WTC11 (cell line): ENCODE results near the gene TNIK. TPM values are rescaled to one million over a fixed set of nuclear protein-coding genes. Genes with fewer than 3 reads are reported as not detected.

ENCODE experiments used
- ATAC-seq: fragments of 200-7000 bp; cut with Tn5 transposase; 2 replicates; pipeline ENCODE4 v1.10.0; 2021; ENCODE audit warnings: mild to moderate bottlenecking, moderate library complexity
- CTCF ChIA-PET: fragments of 300-600 bp; sonication (Branson Sonifier 250); formaldehyde crosslinking; loops from one replicate; lab custom pipeline; 2021; ENCODE audit warnings: antibody characterized with exemption; lab: Charles Lee
- POLR2A ChIA-PET: fragments of 350-600 bp; sonication (Branson Sonifier 250); formaldehyde crosslinking; loops from one replicate; lab custom pipeline; 2021; ENCODE audit warnings: antibody characterized with exemption; lab: Charles Lee
- DNase-seq: peaks from one replicate; pipeline ENCODE4 v3.0.0; 2021; ENCODE audit warnings: low spot score
- H3K27ac Mint-ChIP-seq: 2 replicates; pipeline ENCODE4 v1.8.0; 2021; ENCODE audit warnings: mixed read lengths
- H3K27me3 Mint-ChIP-seq: 2 replicates; pipeline ENCODE4 v1.8.0; 2021; ENCODE audit warnings: low read depth, mild to moderate bottlenecking, moderate library complexity, mixed read lengths
- H3K36me3 Mint-ChIP-seq: 2 replicates; pipeline ENCODE4 v1.8.0; 2021; ENCODE audit warnings: mixed read lengths
- H3K4me1 Mint-ChIP-seq: 2 replicates; pipeline ENCODE4 v1.8.0; 2022; ENCODE audit warnings: mixed read lengths
- H3K4me3 Mint-ChIP-seq: 2 replicates; pipeline ENCODE4 v1.8.0; 2021; ENCODE audit warnings: mild to moderate bottlenecking, moderate library complexity, mixed read lengths
- H3K9me3 Mint-ChIP-seq: 2 replicates; pipeline ENCODE4 v1.8.0; 2021; ENCODE audit warnings: mixed read lengths
- ETV6 ChIP-seq: sonication (generic); formaldehyde crosslinking; IDR thresholded peaks from 2 replicates; pipeline ENCODE4 v1.8.1; 2022; ENCODE audit warnings: mild to moderate bottlenecking, missing genetic modification reagents
- FOXK1 ChIP-seq: sonication (generic); formaldehyde crosslinking; IDR thresholded peaks from 2 replicates; pipeline ENCODE4 v1.8.0; 2022; ENCODE audit warnings: mild to moderate bottlenecking, moderate library complexity, missing genetic modification reagents
- HMGA2 ChIP-seq: fragments of 250-450 bp; sonication (Bioruptor Pico); IDR thresholded peaks from 2 replicates; pipeline ENCODE4 v1.4.0; 2021; ENCODE audit warnings: mild to moderate bottlenecking, moderate library complexity
- NR2C2 ChIP-seq: sonication (generic); formaldehyde crosslinking; IDR thresholded peaks from 2 replicates; pipeline ENCODE4 v1.8.0; 2022; ENCODE audit warnings: mild to moderate bottlenecking, missing genetic modification reagents
- OVOL2 ChIP-seq: fragments of 250-450 bp; sonication (Bioruptor Pico); IDR thresholded peaks from 2 replicates; pipeline ENCODE4 v1.9.0; 2021; ENCODE audit warnings: mild to moderate bottlenecking, borderline replicate concordance
- ZBTB21 ChIP-seq: sonication (generic); formaldehyde crosslinking; IDR thresholded peaks from 2 replicates; pipeline ENCODE4 v1.8.1; 2023; ENCODE audit warnings: mild to moderate bottlenecking, missing genetic modification reagents, borderline replicate concordance
- ZNF263 ChIP-seq: sonication (generic); formaldehyde crosslinking; IDR thresholded peaks from 2 replicates; pipeline ENCODE4 v1.8.1; 2022; ENCODE audit warnings: low read depth, mild to moderate bottlenecking, moderate library complexity, missing genetic modification reagents
- ZNF423 ChIP-seq: fragments of 250-450 bp; sonication (Bioruptor Pico); IDR thresholded peaks from 2 replicates; pipeline ENCODE4 v2.1.2; 2022; ENCODE audit warnings: mild to moderate bottlenecking, moderate library complexity
- total RNA-seq: library from RNA; stranded (reverse); gene quantifications from 3 replicates; pipeline ENCODE4 v1.2.3, GENCODE V29; 2021
- TF ChIP-seq, protein P1 (sequence below): sonication (generic); formaldehyde crosslinking; IDR thresholded peaks from 2 replicates; pipeline ENCODE4 v1.8.1; 2023; ENCODE audit warnings: mild to moderate bottlenecking, missing genetic modification reagents
- TF ChIP-seq, protein P2 (sequence below): sonication (generic); formaldehyde crosslinking; IDR thresholded peaks from 2 replicates; pipeline ENCODE4 v1.8.1; 2023; ENCODE audit warnings: mild to moderate bottlenecking, missing genetic modification reagents, borderline replicate concordance
- TF ChIP-seq, protein P3 (sequence below): fragments of 250-450 bp; sonication (Bioruptor Pico); IDR thresholded peaks from 2 replicates; pipeline ENCODE4 v1.9.0; 2021; ENCODE audit warnings: mild to moderate bottlenecking, borderline replicate concordance
- TF ChIP-seq, protein P4 (sequence below): sonication (generic); formaldehyde crosslinking; IDR thresholded peaks from 2 replicates; pipeline ENCODE4 v1.8.1; 2023; ENCODE audit warnings: mild to moderate bottlenecking, missing genetic modification reagents, moderate library complexity
- TF ChIP-seq, protein P5 (sequence below): sonication (generic); formaldehyde crosslinking; IDR thresholded peaks from 2 replicates; pipeline ENCODE4 v1.8.0; 2022; ENCODE audit warnings: missing genetic modification reagents

The TNIK gene
- total RNA-seq, 1 experiment from 2014 or later, result 50.3 TPM

DNA sequence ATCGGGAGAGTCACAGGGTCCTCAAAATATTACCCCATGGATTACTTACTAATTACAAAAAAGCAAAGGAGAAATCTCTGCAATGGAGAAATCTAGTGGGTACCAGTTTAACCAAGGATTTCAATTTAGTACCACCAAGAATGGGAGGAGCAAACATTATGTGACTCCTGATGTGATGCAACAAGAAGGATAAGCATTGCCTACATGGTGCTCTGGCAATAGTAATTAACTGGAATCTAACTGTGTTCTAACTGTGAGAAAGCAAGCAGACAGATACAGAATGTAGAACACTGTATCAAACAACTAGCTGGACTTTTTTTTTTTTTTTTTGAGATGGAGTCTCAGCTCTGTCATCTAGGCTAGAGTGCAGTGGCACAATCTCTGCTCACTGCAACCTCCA, 159.2 kb downstream of the TNIK start:
- Mint-ChIP-seq H3K4me3 (no peak overlapping the region), H3K27ac (no peak overlapping the region), H3K27me3 (no peaks in the 10 kb centered on the region), H3K36me3 (peaks cover 12% of the 10 kb centered on the region), H3K9me3 (peaks cover 13% of the 10 kb centered on the region), H3K4me1 (peaks cover 16% of the 10 kb centered on the region)
- no peak for ATAC-seq
- TF ChIP-seq, protein P1, sequence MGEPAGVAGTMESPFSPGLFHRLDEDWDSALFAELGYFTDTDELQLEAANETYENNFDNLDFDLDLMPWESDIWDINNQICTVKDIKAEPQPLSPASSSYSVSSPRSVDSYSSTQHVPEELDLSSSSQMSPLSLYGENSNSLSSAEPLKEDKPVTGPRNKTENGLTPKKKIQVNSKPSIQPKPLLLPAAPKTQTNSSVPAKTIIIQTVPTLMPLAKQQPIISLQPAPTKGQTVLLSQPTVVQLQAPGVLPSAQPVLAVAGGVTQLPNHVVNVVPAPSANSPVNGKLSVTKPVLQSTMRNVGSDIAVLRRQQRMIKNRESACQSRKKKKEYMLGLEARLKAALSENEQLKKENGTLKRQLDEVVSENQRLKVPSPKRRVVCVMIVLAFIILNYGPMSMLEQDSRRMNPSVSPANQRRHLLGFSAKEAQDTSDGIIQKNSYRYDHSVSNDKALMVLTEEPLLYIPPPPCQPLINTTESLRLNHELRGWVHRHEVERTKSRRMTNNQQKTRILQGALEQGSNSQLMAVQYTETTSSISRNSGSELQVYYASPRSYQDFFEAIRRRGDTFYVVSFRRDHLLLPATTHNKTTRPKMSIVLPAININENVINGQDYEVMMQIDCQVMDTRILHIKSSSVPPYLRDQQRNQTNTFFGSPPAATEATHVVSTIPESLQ (CRISPR knock-in tag), result no peak
- TF ChIP-seq ZBTB21 (CRISPR knock-in tag) (no peak), NR2C2 (CRISPR knock-in tag) (no peak), HMGA2 (no peak), FOXK1 (CRISPR knock-in tag) (no peak), OVOL2 (CRISPR knock-in tag) (no peak)
- TF ChIP-seq, protein P2, sequence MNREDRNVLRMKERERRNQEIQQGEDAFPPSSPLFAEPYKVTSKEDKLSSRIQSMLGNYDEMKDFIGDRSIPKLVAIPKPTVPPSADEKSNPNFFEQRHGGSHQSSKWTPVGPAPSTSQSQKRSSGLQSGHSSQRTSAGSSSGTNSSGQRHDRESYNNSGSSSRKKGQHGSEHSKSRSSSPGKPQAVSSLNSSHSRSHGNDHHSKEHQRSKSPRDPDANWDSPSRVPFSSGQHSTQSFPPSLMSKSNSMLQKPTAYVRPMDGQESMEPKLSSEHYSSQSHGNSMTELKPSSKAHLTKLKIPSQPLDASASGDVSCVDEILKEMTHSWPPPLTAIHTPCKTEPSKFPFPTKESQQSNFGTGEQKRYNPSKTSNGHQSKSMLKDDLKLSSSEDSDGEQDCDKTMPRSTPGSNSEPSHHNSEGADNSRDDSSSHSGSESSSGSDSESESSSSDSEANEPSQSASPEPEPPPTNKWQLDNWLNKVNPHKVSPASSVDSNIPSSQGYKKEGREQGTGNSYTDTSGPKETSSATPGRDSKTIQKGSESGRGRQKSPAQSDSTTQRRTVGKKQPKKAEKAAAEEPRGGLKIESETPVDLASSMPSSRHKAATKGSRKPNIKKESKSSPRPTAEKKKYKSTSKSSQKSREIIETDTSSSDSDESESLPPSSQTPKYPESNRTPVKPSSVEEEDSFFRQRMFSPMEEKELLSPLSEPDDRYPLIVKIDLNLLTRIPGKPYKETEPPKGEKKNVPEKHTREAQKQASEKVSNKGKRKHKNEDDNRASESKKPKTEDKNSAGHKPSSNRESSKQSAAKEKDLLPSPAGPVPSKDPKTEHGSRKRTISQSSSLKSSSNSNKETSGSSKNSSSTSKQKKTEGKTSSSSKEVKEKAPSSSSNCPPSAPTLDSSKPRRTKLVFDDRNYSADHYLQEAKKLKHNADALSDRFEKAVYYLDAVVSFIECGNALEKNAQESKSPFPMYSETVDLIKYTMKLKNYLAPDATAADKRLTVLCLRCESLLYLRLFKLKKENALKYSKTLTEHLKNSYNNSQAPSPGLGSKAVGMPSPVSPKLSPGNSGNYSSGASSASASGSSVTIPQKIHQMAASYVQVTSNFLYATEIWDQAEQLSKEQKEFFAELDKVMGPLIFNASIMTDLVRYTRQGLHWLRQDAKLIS (CRISPR knock-in tag), result no peak
- TF ChIP-seq, protein P3, sequence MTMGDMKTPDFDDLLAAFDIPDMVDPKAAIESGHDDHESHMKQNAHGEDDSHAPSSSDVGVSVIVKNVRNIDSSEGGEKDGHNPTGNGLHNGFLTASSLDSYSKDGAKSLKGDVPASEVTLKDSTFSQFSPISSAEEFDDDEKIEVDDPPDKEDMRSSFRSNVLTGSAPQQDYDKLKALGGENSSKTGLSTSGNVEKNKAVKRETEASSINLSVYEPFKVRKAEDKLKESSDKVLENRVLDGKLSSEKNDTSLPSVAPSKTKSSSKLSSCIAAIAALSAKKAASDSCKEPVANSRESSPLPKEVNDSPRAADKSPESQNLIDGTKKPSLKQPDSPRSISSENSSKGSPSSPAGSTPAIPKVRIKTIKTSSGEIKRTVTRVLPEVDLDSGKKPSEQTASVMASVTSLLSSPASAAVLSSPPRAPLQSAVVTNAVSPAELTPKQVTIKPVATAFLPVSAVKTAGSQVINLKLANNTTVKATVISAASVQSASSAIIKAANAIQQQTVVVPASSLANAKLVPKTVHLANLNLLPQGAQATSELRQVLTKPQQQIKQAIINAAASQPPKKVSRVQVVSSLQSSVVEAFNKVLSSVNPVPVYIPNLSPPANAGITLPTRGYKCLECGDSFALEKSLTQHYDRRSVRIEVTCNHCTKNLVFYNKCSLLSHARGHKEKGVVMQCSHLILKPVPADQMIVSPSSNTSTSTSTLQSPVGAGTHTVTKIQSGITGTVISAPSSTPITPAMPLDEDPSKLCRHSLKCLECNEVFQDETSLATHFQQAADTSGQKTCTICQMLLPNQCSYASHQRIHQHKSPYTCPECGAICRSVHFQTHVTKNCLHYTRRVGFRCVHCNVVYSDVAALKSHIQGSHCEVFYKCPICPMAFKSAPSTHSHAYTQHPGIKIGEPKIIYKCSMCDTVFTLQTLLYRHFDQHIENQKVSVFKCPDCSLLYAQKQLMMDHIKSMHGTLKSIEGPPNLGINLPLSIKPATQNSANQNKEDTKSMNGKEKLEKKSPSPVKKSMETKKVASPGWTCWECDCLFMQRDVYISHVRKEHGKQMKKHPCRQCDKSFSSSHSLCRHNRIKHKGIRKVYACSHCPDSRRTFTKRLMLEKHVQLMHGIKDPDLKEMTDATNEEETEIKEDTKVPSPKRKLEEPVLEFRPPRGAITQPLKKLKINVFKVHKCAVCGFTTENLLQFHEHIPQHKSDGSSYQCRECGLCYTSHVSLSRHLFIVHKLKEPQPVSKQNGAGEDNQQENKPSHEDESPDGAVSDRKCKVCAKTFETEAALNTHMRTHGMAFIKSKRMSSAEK (CRISPR knock-in tag), result no peak
- DNase-seq, result no peak
- POLR2A ChIA-PET, result no interaction called here
- CTCF ChIA-PET, result no interaction called here

DNA sequence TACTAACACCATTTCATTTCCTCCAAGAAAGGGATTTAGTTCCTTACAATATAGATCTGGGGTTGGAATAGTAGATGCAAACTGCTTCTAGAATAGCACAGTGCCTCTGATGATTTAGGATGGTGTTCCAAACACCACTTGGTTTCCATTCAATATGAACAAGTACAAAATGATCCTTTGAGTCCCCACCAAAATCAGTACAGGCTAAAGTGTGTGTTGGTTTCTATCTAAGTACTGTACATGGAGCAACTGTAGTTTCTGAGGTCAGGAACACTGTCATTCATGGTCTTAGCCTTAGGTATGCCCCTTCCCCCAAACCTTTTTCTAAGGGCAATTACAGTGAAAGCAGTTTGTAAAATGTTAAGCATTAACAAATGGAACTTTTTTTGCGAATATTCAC, 162.3 kb downstream of the TNIK start:
- Mint-ChIP-seq H3K27me3 (no peaks in the 10 kb centered on the region), H3K9me3 (peaks cover 3% of the 10 kb centered on the region; the same call in 1 of the 2 replicates), H3K4me3 (no peak overlapping the region), H3K27ac (no peak overlapping the region), H3K36me3 (peaks cover 8% of the 10 kb centered on the region), H3K4me1 (peaks cover 28% of the 10 kb centered on the region)
- ATAC-seq, result no peak
- no peak for TF ChIP-seq ZNF423 (CRISPR knock-in tag)
- TF ChIP-seq, protein P4, sequence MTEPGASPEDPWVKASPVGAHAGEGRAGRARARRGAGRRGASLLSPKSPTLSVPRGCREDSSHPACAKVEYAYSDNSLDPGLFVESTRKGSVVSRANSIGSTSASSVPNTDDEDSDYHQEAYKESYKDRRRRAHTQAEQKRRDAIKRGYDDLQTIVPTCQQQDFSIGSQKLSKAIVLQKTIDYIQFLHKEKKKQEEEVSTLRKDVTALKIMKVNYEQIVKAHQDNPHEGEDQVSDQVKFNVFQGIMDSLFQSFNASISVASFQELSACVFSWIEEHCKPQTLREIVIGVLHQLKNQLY (CRISPR knock-in tag), result no peak
- TF ChIP-seq, protein P1 (CRISPR knock-in tag), result no peak
- TF ChIP-seq, protein P5, sequence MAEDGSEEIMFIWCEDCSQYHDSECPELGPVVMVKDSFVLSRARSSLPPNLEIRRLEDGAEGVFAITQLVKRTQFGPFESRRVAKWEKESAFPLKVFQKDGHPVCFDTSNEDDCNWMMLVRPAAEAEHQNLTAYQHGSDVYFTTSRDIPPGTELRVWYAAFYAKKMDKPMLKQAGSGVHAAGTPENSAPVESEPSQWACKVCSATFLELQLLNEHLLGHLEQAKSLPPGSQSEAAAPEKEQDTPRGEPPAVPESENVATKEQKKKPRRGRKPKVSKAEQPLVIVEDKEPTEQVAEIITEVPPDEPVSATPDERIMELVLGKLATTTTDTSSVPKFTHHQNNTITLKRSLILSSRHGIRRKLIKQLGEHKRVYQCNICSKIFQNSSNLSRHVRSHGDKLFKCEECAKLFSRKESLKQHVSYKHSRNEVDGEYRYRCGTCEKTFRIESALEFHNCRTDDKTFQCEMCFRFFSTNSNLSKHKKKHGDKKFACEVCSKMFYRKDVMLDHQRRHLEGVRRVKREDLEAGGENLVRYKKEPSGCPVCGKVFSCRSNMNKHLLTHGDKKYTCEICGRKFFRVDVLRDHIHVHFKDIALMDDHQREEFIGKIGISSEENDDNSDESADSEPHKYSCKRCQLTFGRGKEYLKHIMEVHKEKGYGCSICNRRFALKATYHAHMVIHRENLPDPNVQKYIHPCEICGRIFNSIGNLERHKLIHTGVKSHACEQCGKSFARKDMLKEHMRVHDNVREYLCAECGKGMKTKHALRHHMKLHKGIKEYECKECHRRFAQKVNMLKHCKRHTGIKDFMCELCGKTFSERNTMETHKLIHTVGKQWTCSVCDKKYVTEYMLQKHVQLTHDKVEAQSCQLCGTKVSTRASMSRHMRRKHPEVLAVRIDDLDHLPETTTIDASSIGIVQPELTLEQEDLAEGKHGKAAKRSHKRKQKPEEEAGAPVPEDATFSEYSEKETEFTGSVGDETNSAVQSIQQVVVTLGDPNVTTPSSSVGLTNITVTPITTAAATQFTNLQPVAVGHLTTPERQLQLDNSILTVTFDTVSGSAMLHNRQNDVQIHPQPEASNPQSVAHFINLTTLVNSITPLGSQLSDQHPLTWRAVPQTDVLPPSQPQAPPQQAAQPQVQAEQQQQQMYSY, result no peak
- TF ChIP-seq ETV6 (CRISPR knock-in tag), result no peak
- TF ChIP-seq ZNF263 (CRISPR knock-in tag), result no peak
- POLR2A ChIA-PET, result no interaction called here
- CTCF ChIA-PET, result no interaction called here
- DNase-seq, result no peak
